Activated CD4-positive, alpha-beta memory T cell treated with anti-CD3 and anti-CD28 coated beads for 36 hours (primary cell): ENCODE measurements around the gene VCAM1. TPM values are rescaled to one million over a fixed set of nuclear protein-coding genes. Genes with fewer than 3 reads are reported as not detected.
"Not testable (repeated sequence)": the region's sequence is repeated elsewhere in the genome, so short reads cannot be mapped to it uniquely, and the experiment has no call there.

Experiments used
- CTCF ChIA-PET: fragments of 350-600 bp; sonication (Branson Sonifier 250); formaldehyde crosslinking; loops from one replicate; lab custom pipeline; 2021; ENCODE audit warnings: antibody characterized with exemption, inconsistent platforms; lab: Charles Lee
- POLR2A ChIA-PET: fragments of 350-600 bp; sonication (Branson Sonifier 250); formaldehyde crosslinking; loops from one replicate; lab custom pipeline; 2021; ENCODE audit warnings: antibody characterized with exemption; lab: Charles Lee
- DNase-seq: peaks from one replicate; pipeline ENCODE4 v3.0.0-alpha.2; 2020
- H3K27ac Mint-ChIP-seq: one replicate; pipeline ENCODE4 v1.8.0; 2021; ENCODE audit warnings: mixed read lengths
- H3K27me3 Mint-ChIP-seq: one replicate; pipeline ENCODE4 v1.8.0; 2021; ENCODE audit warnings: mixed read lengths
- H3K36me3 Mint-ChIP-seq: one replicate; pipeline ENCODE4 v1.8.0; 2021; ENCODE audit warnings: mixed read lengths
- H3K4me1 Mint-ChIP-seq: one replicate; pipeline ENCODE4 v1.8.0; 2021; ENCODE audit warnings: low read depth, mixed read lengths
- H3K4me3 Mint-ChIP-seq: one replicate; pipeline ENCODE4 v1.8.0; 2021; ENCODE audit warnings: mild to moderate bottlenecking, mixed read lengths
- H3K9me3 Mint-ChIP-seq: one replicate; pipeline ENCODE4 v1.8.0; 2021; ENCODE audit warnings: mixed read lengths
- intact Hi-C: fragments of 100-400 bp; cut with micrococcal nuclease; formaldehyde crosslinking; loops from one replicate; pipeline ENCODE4 v1.15.1; 2023
- total RNA-seq, 2 experiments: library from RNA; stranded (reverse); gene quantifications; one replicate each; pipeline ENCODE4 v1.2.3, GENCODE V29; 2021

The VCAM1 gene
- total RNA-seq, 2 experiments from 2014 or later, result not detected

DNA sequence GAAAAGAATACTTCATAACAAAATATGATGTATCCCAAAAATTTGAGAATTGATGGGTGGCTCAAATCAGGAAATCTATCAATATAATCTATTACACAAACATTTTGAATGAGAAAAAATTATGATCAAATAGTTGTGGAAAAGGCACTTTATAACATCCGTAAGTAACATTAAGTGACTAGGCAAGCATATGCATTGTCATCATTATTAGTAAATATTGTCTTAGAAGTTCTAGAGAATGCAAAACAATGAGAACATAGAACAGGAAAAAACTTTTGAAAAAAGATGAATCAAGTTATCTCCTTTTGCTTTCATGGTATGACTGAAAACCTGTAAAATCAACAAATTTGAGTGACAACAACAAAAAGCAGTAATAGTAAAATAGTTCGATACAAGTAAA lies 42.9 kb downstream of the VCAM1 start:
- Mint-ChIP-seq H3K27ac (no peak overlapping the region), H3K27me3 (peaks cover 2% of the 10 kb centered on the region), H3K36me3 (no peaks in the 10 kb centered on the region), H3K4me3 (no peak overlapping the region), H3K9me3 (no peaks in the 10 kb centered on the region), H3K4me1 (no peaks in the 10 kb centered on the region)
- POLR2A ChIA-PET, result no interaction called here
- DNase-seq, result no peak
- CTCF ChIA-PET, result no interaction called here
- intact Hi-C loops, result no loop called here

DNA sequence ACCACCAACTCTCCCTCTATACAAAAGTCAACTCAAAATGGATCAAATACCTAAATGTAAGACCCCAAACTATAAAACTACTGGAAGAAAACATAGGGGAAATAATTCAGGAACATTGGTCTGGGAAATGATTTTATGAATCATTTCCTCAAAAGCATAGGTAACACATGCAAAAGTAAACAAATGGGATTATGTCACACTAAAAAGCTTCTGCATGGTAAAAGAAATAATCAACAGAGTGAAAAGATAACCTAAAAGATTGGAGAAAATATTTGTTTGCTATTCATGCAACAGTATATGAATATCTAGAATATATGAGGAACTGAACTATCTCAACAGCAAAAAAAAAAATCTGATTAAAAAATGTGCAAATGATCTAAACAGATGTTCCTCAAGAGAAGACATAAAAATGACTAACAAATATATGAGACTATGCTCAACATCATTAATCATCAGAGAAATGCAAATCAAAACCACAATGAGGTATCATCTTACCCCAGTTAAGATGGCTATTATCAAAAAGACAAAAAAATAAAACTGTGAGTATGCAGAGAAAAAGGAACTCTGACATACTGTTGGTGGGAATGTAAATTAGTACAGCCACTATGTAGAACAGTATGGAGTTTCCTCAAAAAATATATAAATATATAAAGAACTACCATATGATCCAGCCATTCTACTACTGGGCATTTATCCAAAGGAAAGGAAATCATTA lies 47.8 kb downstream of the VCAM1 start:
- POLR2A ChIA-PET, result no interaction called here
- Mint-ChIP-seq H3K4me3 (no peak overlapping the region), H3K9me3 (no peaks in the 10 kb centered on the region), H3K27ac (no peak overlapping the region), H3K4me1 (no peaks in the 10 kb centered on the region), H3K27me3 (no peaks in the 10 kb centered on the region), H3K36me3 (no peaks in the 10 kb centered on the region)
- intact Hi-C loops, result no loop called here
- CTCF ChIA-PET, result no interaction called here
- no peak for DNase-seq

DNA sequence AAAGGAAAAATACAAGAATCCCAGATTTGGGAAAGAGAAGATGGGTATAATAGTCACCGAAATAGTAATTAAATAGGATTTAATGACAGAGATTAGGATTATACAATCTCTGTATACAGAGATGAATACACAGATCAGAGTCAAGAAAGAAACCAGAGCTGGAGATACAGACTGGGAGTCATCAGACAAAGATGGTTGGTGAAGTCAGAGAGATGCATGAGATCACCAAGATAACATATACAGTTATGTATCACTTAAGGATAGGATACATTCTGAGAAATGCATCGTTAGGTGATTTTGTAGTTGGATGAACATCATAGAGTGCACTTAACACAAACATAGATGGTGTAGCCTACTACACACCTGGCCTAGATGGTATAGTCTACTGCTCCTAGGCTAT lies 49.8 kb downstream of the VCAM1 start:
- intact Hi-C loops, result no loop called here
- no peaks in the 10 kb centered on the region for H3K9me3 Mint-ChIP-seq
- no peaks in the 10 kb centered on the region for H3K4me1 Mint-ChIP-seq
- no peaks in the 10 kb centered on the region for H3K27me3 Mint-ChIP-seq
- DNase-seq, result no peak
- no peaks in the 10 kb centered on the region for H3K36me3 Mint-ChIP-seq
- H3K27ac Mint-ChIP-seq, result no peak overlapping the region
- H3K4me3 Mint-ChIP-seq, result no peak overlapping the region
- ChIA-PET POLR2A (no interaction called here), CTCF (no interaction called here)

DNA sequence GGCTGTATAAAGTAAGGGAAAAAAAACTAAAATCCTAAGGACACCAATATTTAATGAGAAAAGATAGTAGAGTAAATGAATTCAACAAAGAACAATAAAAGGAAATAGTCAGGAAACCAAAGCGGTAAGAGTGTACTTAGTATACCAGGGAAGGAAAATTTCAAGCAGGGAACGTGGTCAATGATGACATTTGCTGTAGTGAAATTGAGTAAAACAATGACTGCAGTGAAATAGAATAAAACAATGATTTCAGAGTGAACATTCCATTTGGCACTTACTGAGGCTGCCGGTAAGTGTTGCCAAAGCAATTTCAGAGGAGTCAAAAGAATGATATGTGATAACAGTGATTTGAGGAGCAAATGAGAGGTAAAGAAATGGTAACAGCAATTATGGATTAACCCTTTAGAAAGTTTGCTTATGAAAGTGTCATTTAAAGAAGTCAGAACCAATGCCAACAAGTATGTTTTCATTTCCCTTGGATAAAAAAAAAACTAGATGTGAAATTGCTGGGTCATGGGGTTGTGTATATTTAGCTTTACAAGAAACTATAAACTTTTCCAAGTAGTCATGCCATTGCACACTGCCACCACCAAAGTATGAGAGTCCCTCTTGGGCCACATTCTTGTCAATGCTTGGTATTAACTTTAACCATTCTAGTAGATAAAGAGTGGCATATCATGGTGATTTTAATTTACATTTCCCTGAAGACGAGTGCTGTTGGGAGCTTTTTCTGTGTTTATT lies 50.5 kb downstream of the VCAM1 start:
- POLR2A ChIA-PET, result no interaction called here
- intact Hi-C loops, result no loop called here
- H3K9me3 Mint-ChIP-seq, result no peaks in the 10 kb centered on the region
- CTCF ChIA-PET, result no interaction called here
- no peak overlapping the region for H3K27ac Mint-ChIP-seq
- DNase-seq, result no peak
- no peaks in the 10 kb centered on the region for H3K27me3 Mint-ChIP-seq
- no peaks in the 10 kb centered on the region for H3K36me3 Mint-ChIP-seq
- H3K4me3 Mint-ChIP-seq, result no peak overlapping the region
- H3K4me1 Mint-ChIP-seq, result no peaks in the 10 kb centered on the region

DNA sequence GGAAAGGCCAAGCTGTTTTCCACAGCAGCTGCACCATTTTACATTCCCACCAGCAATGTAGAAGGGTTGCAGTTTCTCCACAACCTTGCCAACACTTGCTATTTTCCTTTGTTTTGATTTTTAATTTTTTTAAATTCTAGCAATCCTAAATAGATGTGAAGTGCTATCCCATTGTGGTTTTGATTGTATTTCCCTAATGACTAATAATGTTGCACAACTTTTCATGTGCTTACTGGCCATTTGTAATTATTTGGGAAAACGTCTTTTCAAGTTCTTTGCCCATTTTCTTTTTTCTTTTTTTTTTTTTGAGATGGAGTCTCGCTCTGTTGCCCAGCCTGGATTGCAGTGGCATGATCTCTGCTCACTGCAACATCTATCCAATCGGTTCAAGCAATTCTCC lies 53.9 kb downstream of the VCAM1 start:
- Mint-ChIP-seq H3K27ac (no peak overlapping the region), H3K27me3 (peaks cover 1% of the 10 kb centered on the region), H3K36me3 (no peaks in the 10 kb centered on the region), H3K4me3 (no peak overlapping the region), H3K9me3 (no peaks in the 10 kb centered on the region), H3K4me1 (no peaks in the 10 kb centered on the region)
- ChIA-PET POLR2A (no interaction called here), CTCF (no interaction called here)
- intact Hi-C loops, result no loop called here
- no peak for DNase-seq

DNA sequence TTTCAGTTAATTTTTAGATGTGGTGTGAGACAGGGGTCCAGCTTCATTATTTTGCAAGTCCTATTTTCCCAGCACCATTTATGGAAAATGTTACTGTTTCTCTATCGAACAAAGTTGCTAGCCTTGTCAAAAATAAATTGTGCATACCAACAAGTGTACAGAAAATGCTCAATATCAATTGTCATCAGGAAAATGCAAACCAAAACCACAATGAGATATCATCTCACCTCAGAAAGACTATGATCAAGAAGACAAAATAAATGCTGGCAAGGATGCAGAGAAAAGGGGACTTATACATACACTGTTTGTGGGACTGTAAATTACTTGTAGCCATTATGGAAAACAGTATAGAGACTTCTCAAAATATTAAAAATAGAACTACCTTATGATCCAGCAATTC lies 54.8 kb downstream of the VCAM1 start:
- Mint-ChIP-seq H3K4me1 (no peaks in the 10 kb centered on the region), H3K9me3 (no peaks in the 10 kb centered on the region), H3K36me3 (no peaks in the 10 kb centered on the region), H3K27me3 (peaks cover 1% of the 10 kb centered on the region), H3K27ac (no peak overlapping the region), H3K4me3 (no peak overlapping the region)
- ChIA-PET POLR2A (no interaction called here), CTCF (no interaction called here)
- DNase-seq, result no peak
- intact Hi-C loops, result no loop called here

DNA sequence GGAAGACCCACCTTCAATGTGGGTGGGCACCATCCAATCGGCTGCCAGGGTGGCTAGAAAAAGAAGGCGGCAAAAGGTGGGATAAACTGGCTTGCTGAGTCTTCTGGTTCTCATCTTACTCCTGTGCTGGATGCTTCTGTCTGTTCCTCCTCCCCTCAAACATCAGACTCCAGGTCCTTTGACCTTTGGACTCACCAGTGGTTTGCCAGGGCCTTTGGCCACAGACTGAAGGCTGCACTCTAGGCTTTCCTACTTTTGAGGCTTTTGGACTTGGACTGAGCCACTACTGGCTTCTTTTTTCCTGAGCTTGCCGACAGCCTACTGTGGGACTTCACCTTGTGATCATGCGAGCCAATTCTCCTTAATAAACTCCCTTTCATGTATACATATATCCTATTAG lies 55.9 kb downstream of the VCAM1 start:
- no peak overlapping the region for H3K4me3 Mint-ChIP-seq
- intact Hi-C loops, result no loop called here
- DNase-seq, result no peak
- no peaks in the 10 kb centered on the region for H3K36me3 Mint-ChIP-seq
- H3K4me1 Mint-ChIP-seq, result no peaks in the 10 kb centered on the region
- H3K27me3 Mint-ChIP-seq, result peaks cover 1% of the 10 kb centered on the region
- no peaks in the 10 kb centered on the region for H3K9me3 Mint-ChIP-seq
- ChIA-PET CTCF (no interaction called here), POLR2A (no interaction called here)
- H3K27ac Mint-ChIP-seq, result no peak overlapping the region

DNA sequence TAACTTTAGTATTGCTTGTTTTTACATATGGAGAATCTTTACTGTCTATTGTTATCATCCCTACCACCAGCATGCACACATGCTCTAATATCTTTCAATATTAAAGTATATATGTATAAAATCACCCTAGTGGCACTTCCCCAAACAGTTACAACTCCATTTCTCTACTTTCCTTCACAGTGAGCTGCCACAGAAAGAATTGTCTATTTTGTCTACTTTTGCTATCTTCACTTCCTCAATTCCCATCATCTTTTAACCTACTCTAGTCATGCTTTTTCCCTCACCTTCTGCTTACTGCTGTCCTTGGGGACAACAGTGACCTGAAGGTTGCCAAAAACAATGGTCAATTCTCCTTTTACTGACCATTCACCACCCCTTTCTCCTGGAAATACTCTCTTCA lies 59.2 kb downstream of the VCAM1 start:
- peaks cover 1% of the 10 kb centered on the region for H3K36me3 Mint-ChIP-seq
- no peaks in the 10 kb centered on the region for H3K4me1 Mint-ChIP-seq
- no peak overlapping the region for H3K4me3 Mint-ChIP-seq
- H3K9me3 Mint-ChIP-seq, result peaks cover 11% of the 10 kb centered on the region
- intact Hi-C loops, result no loop called here
- POLR2A ChIA-PET, result no interaction called here
- H3K27me3 Mint-ChIP-seq, result peaks cover 1% of the 10 kb centered on the region
- CTCF ChIA-PET, result no interaction called here
- H3K27ac Mint-ChIP-seq, result no peak overlapping the region
- no peak for DNase-seq

DNA sequence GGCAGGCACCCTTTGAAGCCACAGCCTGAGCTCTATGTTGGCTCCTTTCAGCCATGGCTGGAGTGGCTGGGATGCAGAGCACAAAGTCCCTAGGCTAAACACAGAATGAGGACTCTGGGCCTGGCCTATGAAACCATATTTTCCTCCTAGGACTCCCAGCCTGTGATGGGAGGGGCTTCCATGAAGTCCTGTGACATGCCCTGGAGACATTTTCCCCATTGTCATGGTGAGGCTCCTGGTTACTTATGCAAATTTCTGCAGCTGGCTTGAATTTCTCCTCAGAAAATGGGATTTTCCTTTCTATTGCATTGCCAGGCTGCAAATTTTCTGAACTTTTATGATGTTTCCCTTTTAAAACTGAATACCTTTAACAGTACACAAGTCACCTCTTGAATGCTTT lies 61.3 kb downstream of the VCAM1 start:
- CTCF ChIA-PET, result no interaction called here
- intact Hi-C loops, result no loop called here
- peaks cover 11% of the 10 kb centered on the region for H3K9me3 Mint-ChIP-seq

DNA sequence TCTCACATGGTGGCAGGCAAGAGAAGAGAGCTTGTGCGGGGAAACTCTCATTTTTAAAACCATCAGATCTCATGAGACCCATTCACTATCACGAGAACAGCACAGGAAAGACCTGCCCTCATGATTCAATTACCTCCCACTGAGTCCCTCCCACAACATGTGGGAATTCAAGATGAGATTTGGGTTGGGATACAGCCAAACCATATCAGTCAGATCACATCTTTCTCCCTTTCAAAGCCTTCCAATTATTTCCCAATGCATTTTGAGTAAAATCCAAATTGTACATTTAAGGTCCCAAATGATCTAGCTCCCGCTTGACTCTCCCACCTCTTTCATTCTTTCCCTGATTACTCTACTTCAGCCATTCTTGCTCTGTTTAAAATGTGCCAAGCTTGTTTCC lies 62.2 kb downstream of the VCAM1 start:
- intact Hi-C loops, H3K4me1 Mint-ChIP-seq, H3K27ac Mint-ChIP-seq, H3K4me3 Mint-ChIP-seq, POLR2A ChIA-PET, DNase-seq, H3K36me3 Mint-ChIP-seq, CTCF ChIA-PET, H3K27me3 Mint-ChIP-seq: not testable (repeated sequence)
- peaks cover 11% of the 10 kb centered on the region for H3K9me3 Mint-ChIP-seq

More for the DNA sequence above, 61.3 kb downstream of the VCAM1 start:
- DNase-seq, result no peak
- Mint-ChIP-seq H3K27ac (no peak overlapping the region), H3K36me3 (peaks cover 1% of the 10 kb centered on the region), H3K4me1 (no peaks in the 10 kb centered on the region), H3K4me3 (no peak overlapping the region), H3K27me3 (peaks cover 6% of the 10 kb centered on the region)
- POLR2A ChIA-PET, result no interaction called here

DNA sequence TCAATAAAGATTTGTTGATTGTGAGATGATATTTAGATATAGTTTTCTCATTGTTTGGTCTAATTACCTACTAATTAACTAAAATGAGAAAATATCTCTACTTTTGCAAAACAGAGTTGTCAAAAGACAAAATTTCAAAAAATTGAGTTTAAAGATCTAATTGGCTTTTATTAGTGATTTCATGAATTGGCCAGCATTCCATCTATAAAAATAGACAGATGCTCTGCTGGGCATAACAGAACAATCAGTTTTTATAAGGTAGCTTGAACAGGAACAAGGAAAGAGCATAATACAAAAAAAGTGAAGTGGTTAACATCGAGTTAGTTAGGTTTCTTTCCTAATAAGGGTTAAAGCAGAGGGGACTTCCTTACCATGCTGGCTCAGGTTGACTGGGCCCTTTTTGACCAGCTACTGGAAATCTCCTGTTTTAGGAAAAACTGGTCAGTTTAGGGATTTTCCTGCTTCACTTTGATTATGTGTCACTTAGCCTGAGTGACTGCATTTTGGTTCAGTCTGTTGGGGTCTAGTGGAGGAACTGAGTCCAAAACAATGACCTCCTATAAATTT lies 63.0 kb downstream of the VCAM1 start:
- Mint-ChIP-seq H3K27me3 (peaks cover 8% of the 10 kb centered on the region), H3K4me1 (no peaks in the 10 kb centered on the region), H3K9me3 (peaks cover 11% of the 10 kb centered on the region), H3K36me3 (peaks cover 1% of the 10 kb centered on the region), H3K27ac (no peak overlapping the region), H3K4me3 (no peak overlapping the region)
- no peak for DNase-seq
- intact Hi-C loops, result no loop called here
- CTCF ChIA-PET, result no interaction called here
- POLR2A ChIA-PET, result no interaction called here

DNA sequence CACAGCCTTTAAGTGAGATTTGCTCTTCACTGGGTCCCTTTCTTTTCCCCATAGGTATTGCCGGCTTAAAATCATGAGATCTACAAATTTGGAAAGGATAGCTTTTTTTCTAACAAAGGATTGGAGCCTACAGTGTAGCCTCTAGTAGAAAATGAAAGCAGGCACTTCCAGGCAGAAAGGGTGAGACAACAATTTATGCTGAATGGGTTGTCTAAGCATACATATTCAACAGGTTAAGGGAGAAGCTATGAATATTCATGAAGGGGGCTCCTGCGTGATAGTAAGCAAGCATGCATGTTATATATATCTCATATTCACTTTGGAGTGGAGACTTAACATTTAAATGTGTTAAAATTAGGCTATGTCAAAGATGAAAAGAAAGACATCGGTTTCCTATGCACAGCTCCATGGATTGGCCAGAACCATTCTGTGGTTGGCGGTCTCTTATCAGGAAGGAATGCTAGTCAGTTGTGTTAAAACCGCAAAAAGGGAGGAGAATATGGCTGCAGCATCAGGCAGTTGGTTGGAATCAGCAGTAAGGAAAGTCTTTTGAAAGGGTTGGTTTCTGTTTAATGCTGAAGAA lies 66.0 kb downstream of the VCAM1 start:
- no peak for DNase-seq
- H3K4me1 Mint-ChIP-seq, result no peaks in the 10 kb centered on the region
- peaks cover 12% of the 10 kb centered on the region for H3K27me3 Mint-ChIP-seq
- ChIA-PET POLR2A (no interaction called here), CTCF (no interaction called here)
- intact Hi-C loops, result no loop called here
- H3K27ac Mint-ChIP-seq, result no peak overlapping the region
- peaks cover 1% of the 10 kb centered on the region for H3K36me3 Mint-ChIP-seq
- no peak overlapping the region for H3K4me3 Mint-ChIP-seq
- H3K9me3 Mint-ChIP-seq, result peaks cover 11% of the 10 kb centered on the region
